Esophagus squamous epithelium (tissue), 5 donors: ENCODE measurements around the gene AIF1L. TPM values are rescaled to one million over a fixed set of nuclear protein-coding genes. Genes with fewer than 3 reads are reported as not detected.

Experiments
- DNase-seq: peaks from one replicate; lab custom pipeline; 2025; lab: John Stamatoyannopoulos, UW
- H3K27ac ChIP-seq, 4 donors: fragments of 200-600 bp; sonication (generic); one replicate each; pipeline ENCODE4 v1.5.1; 2016 to 2019; ENCODE audit warnings: mild to moderate bottlenecking in 1 of 4
- H3K27me3 ChIP-seq, 4 donors: fragments of 200-600 bp; sonication (generic); 1 replicate in 3 of 4; 2 replicates in 1 of 4; pipeline versions ENCODE4 v1.5.1 to v1.6.0; 2017 to 2021; ENCODE audit warnings: antibody characterized with exemption in 1 of 4
- H3K36me3 ChIP-seq, 3 donors: fragments of 200-600 bp; sonication (generic); one replicate each; pipeline ENCODE4 v1.5.1; 2016 to 2019
- H3K4me1 ChIP-seq, 3 donors: fragments of 200-600 bp; sonication (generic); one replicate each; pipeline ENCODE4 v1.5.1; 2017 to 2019
- H3K4me3 ChIP-seq, 4 donors: fragments of 200-600 bp; sonication (generic); 1 replicate in 3 of 4; 2 replicates in 1 of 4; pipeline ENCODE4 v1.5.1; 2016 to 2019; ENCODE audit warnings: mild to moderate bottlenecking in 2 of 4, moderate library complexity in 1 of 4
- H3K9me3 ChIP-seq, 3 donors: fragments of 200-600 bp; sonication (generic); one replicate each; pipeline ENCODE4 v1.5.1; 2016 to 2019
- POLR2A ChIP-seq, 4 donors: fragments of 450-650 bp; IDR thresholded peaks; one replicate each; pipeline ENCODE4 v1.6.1; 2017; ENCODE audit warnings: antibody characterized with exemption in 4 of 4, mild to moderate bottlenecking in 4 of 4, moderate library complexity in 3 of 4
- WGBS, 2 donors: methylation state at CpG; one replicate each; pipeline ENCODE4 v1.1.5; 2018; 5-methylcytosine and 5-hydroxymethylcytosine counted together
- intact Hi-C: fragments of 100-400 bp; cut with DNase I; formaldehyde crosslinking; loops from one replicate; pipeline ENCODE4 v1.15.0; 2022
- total RNA-seq, 4 donors: library from RNA; depleted of rRNA; stranded (reverse); fragments of >200 nt; gene quantifications; one replicate each; pipeline ENCODE4 v1.1.0, GENCODE V29; 2016
- TF ChIP-seq, protein P1 (sequence below), 6 experiments: fragments of 450-650 bp in 4 of 6; fragments of 200-600 bp in 2 of 6; sonication (generic) in 2 of 6; IDR thresholded peaks; one replicate each; pipeline ENCODE4 v1.5.1; 2016 to 2019; ENCODE audit warnings: antibody characterized with exemption in 6 of 6, mild to moderate bottlenecking in 4 of 6, moderate library complexity in 4 of 6
- donor health status: DM: yes; HTN: yes; CAD: no.

The AIF1L gene
- total RNA-seq, 4 donors from 2014 or later, result 30.4 to 71.6 (median 38.3) TPM

DNA sequence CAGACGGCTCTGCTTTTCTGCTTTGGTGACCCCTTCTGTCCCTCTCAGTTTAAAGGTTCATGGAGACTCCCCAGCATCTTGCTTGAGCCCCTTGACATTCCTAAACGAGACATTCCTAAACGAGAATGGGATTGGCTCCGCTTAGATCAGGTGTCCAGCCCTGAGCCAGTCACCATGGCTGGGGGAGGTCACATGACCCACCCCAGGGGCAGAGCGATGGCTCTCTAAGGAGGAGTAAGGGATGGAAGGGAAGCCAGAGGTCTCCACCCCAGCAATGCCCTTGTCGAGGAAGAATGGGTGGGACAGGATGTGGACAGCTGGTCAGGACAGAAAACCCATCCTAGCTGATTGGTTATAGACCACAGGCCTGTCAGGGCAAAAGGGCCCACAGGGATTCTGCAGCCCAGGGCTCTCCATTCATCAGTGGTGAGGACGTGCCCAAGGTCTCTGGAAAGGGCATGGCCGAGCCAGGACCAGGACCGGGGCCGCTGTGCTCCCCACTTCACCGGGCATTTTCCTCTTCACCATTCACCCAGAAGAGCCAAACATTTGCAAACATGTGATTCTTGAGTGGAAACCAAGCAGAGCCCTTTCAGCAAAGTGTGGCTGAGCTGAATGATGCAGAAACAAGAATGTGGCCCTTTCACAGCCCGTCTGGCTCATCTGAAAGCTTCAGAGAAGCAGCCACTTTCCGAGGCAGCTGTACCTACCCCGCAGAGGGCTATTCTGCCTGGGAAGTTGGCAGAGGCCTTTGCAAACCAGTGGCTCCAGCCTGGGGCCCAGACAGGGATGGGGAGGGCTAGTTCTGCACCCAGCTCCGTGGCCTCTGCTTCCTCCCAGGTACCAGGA lies 19.8 kb upstream of the AIF1L start:
- no peak overlapping the region for H3K27ac ChIP-seq
- no peaks in the 10 kb centered on the region for H3K9me3 ChIP-seq
- intact Hi-C loops, result no loop called here
- TF ChIP-seq, protein P1, sequence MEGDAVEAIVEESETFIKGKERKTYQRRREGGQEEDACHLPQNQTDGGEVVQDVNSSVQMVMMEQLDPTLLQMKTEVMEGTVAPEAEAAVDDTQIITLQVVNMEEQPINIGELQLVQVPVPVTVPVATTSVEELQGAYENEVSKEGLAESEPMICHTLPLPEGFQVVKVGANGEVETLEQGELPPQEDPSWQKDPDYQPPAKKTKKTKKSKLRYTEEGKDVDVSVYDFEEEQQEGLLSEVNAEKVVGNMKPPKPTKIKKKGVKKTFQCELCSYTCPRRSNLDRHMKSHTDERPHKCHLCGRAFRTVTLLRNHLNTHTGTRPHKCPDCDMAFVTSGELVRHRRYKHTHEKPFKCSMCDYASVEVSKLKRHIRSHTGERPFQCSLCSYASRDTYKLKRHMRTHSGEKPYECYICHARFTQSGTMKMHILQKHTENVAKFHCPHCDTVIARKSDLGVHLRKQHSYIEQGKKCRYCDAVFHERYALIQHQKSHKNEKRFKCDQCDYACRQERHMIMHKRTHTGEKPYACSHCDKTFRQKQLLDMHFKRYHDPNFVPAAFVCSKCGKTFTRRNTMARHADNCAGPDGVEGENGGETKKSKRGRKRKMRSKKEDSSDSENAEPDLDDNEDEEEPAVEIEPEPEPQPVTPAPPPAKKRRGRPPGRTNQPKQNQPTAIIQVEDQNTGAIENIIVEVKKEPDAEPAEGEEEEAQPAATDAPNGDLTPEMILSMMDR (IDR thresholded peaks at IDR 0.05), result no peak
- no peak for TF ChIP-seq POLR2A (IDR thresholded peaks at IDR 0.05)
- no peaks in the 10 kb centered on the region for H3K36me3 ChIP-seq
- no peak overlapping the region for H3K4me3 ChIP-seq
- no peaks in the 10 kb centered on the region for H3K27me3 ChIP-seq
- H3K4me1 ChIP-seq, result no peaks in the 10 kb centered on the region
- no peak for DNase-seq
- WGBS, 2 donors, result 77 to 78% methylated on average over 6 to 10 of the region's 15 CpGs

DNA sequence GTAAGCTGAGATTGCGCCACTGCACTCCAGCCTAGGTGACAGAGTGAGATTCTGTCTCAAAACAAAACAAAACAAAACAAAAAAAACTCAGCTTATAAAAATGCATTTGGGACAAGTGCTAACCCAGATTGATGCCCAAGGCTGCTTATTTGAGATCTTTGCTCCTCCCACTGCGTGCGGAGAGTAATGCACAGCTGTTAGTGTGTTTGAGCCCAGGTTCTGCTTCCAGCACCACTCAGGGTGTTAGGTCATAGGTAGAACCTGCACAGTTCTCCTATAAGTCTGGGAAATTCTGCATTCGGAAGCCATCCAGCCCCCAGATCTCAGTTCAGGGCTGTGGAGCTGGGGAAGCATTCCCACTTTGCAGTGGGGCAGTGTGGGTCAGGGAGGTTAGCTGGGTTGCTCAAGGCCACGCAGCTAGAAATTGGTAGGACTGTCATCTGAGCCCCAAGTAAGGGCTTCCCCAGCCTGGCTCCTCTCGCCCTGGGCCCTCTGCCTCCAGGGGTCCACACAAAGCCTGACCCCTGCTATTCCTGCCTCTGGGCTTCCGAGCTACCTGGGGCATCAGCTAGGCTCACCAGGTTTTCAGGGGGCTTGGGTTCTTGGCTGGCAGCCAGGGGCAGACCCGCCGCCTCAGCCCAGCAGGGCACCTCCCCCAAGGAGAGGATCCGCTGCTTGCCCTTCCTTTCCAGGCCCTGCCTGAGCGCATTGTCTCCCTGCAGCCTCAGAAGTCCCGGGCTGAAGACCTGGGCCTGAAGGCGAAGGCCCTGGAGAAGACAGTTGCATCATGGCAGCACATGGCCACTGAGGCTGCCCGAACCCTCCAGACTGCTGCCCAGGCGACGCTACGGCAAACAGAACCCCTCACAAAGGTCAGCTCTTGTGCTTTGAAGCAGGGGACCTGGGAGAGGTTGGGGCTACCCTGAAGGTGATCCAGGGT lies 17.6 kb upstream of the AIF1L start:
- Histone ChIP-seq H3K27me3 (peaks cover 0 to 3% (median 0%) of the 10 kb centered on the region in 4 donors), H3K9me3 (no peaks in the 10 kb centered on the region), H3K27ac (no peak overlapping the region), H3K4me3 (no peak overlapping the region), H3K36me3 (no peaks in the 10 kb centered on the region), H3K4me1 (no peaks in the 10 kb centered on the region)
- TF ChIP-seq POLR2A (IDR thresholded peaks at IDR 0.05), result no peak
- TF ChIP-seq, protein P1 (IDR thresholded peaks at IDR 0.05), result no peak
- intact Hi-C loops, result no loop called here
- no peak for DNase-seq
- WGBS, 2 donors, result 82 to 86% methylated on average over 8 to 10 of the region's 17 CpGs

DNA sequence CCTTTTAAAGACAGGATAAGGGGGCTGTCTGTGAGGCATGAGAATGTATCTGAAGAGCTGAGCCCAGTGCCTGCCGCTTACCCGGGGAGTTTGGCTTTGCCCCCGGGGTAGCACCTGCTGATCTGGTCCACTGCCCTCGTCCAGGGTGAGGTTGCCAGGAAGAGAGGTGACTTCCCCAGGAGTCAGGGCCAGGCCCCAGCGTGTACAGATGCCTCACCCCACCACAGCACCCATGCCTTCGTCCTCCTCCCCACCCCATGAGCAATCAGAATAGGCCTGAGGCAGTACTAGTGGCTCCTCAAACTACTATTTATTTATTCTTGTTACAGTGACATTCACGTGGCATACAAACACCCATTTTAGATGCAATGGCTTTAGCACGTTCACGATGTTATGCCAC lies 15.7 kb upstream of the AIF1L start:
- Histone ChIP-seq H3K4me1 (no peaks in the 10 kb centered on the region), H3K27me3 (peaks cover 0 to 7% (median 0%) of the 10 kb centered on the region in 4 donors), H3K4me3 (no peak overlapping the region), H3K36me3 (no peaks in the 10 kb centered on the region), H3K9me3 (no peaks in the 10 kb centered on the region), H3K27ac (no peak overlapping the region)
- DNase-seq, result no peak
- TF ChIP-seq POLR2A (IDR thresholded peaks at IDR 0.05), result no peak
- TF ChIP-seq, protein P1 (IDR thresholded peaks at IDR 0.05), result no peak
- 36 to 48% methylated on average over 7 to 8 of the region's 9 CpGs for WGBS, 2 donors
- intact Hi-C loops, result no loop called here

DNA sequence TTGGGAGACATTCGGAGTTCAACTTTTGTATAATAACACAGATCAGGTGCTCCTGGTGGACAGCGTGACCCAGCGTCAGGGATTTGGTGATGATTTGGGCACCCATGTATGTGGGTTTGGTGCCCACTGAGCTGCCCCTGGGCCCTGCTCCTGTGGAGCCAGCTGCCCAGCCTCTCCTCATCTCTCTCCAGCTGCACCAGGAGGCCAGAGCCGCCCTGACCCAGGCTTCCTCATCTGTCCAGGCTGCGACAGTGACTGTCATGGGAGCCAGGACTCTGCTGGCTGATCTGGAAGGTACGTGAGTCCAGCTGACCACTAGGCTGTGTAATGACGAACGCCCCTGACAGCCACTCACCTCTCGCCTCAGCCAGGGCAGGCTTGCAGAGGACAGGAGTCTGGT lies 14.5 kb upstream of the AIF1L start:
- Histone ChIP-seq H3K9me3 (no peaks in the 10 kb centered on the region), H3K4me3 (no peak overlapping the region), H3K27ac (no peak overlapping the region), H3K27me3 (peaks cover 0 to 10% (median 0%) of the 10 kb centered on the region in 4 donors), H3K36me3 (no peaks in the 10 kb centered on the region), H3K4me1 (no peaks in the 10 kb centered on the region)
- WGBS, 2 donors, result 95 to 98% methylated on average over 5 of the region's 9 CpGs
- DNase-seq, result no peak
- TF ChIP-seq, protein P1 (IDR thresholded peaks at IDR 0.05), result no peak
- TF ChIP-seq POLR2A (IDR thresholded peaks at IDR 0.05), result no peak
- intact Hi-C loops, result no loop called here
